Measurements from ENCODE around the gene HMGXB4. TPM values are rescaled to one million over a fixed set of nuclear protein-coding genes. Genes with fewer than 3 reads are reported as not detected.

The HMGXB4 gene
- polyA plus RNA-seq, 2 of the 4 experiments (the other 2 are of a cell fraction): 12.9 to 29.5 TPM

DNA sequence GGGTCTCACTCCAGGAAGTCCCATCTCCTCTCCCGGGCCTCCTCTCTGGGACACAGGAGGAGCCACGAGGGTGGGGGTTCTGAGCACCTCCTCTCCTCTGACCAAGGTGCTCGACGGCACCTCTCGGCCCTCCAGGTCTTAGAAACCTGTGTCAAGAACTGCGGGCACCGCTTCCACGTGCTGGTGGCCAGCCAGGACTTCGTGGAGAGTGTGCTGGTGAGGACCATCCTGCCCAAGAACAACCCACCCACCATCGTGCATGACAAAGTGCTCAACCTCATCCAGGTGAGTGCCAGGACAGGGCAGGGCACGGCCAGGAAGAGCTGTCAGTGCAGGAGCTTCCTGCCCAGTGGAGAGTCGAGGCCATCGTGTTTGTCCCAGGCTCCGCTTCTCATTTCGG is 65.6 kb downstream of the HMGXB4 start:
- ChIA-PET CTCF (interaction anchor here (0.6 kb wide), 1 partner anchor 605 kb away, joined by 3 read pairs; no protein-coding TSS in a partner anchor), POLR2A (no interaction called here)
- no peak overlapping the region for H3K4me3 ChIP-seq
- TF ChIP-seq NR3C1 (IDR thresholded peaks at IDR 0.05) (no peak), NFE2L2 (conservative IDR thresholded peaks at IDR 0.05; ENCODE audit: low read length) (no peak), POLR2AphosphoS2 (conservative IDR thresholded peaks at IDR 0.05; ENCODE audit: low read length) (no peak), TFCP2L1 (CRISPR knock-in tag; IDR thresholded peaks at IDR 0.05) (no peak)
- FAIRE-seq (no peak), ATAC-seq (no peak), DNase-seq (ENCODE audit: low read depth in 1 of 2, low spot score in 1 of 2) (no peak)
- 90% methylated on average over 8 of the region's 15 CpGs for WGBS (ENCODE audit: missing lambda C conversion rate)
- H3K4me2 ChIP-seq: no peak overlapping the region
- no peak overlapping the region for H3K27ac ChIP-seq
- no peaks in the 10 kb centered on the region for H3K4me1 ChIP-seq
- no peaks in the 10 kb centered on the region for H3K9me3 ChIP-seq

GRCh38 chr22:35323305-35323704 is 66.0 kb downstream of the HMGXB4 start:
- ChIA-PET CTCF (interaction anchor here (0.6 kb wide), 1 partner anchor 604 kb away, joined by 3 read pairs; no protein-coding TSS in a partner anchor), POLR2A (no interaction called here)
- ATAC-seq (no peak), FAIRE-seq (no peak), DNase-seq (ENCODE audit: low read depth in 1 of 2, low spot score in 1 of 2) (no peak)
- H3K4me2 ChIP-seq: no peak overlapping the region
- H3K4me3 ChIP-seq: no peak overlapping the region
- TF ChIP-seq HOXB13 (CRISPR knock-in tag; IDR thresholded peaks at IDR 0.05; ENCODE audit: low read depth) (no peak), EHMT2 (IDR thresholded peaks at IDR 0.05; ENCODE audit: low read depth) (no peak)
- WGBS (ENCODE audit: missing lambda C conversion rate): 84% methylated on average over 10 of the region's 11 CpGs
- H3K27ac ChIP-seq: no peak overlapping the region
- H3K9me3 ChIP-seq: no peaks in the 10 kb centered on the region
- no peaks in the 10 kb centered on the region for H3K4me1 ChIP-seq

DNA sequence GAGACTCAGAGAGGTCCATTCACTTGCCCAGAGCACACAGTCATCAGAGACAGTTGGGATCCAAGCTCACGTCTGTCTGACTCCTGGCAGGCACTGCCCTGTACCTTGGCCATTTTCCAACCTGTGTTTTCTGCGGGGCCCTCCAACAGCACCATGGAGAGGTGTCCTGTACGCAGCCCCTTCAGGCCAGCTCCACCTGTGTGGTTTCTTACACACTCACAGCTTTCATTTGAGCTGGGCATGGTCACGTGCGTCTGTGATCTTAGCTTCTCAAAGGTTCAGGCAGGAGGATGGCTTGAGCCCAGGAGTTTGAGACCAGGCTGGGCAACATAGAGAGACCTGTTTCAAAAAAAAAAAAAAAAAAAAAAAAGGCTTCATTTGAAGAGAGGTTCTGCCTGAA is 66.8 kb downstream of the HMGXB4 start:
- DNase-seq (ENCODE audit: low read depth in 1 of 2, low spot score in 1 of 2): no peak
- ATAC-seq: no peak
- Histone ChIP-seq H3K4me1 (no peaks in the 10 kb centered on the region), H3K27ac (no peak overlapping the region), H3K9me3 (no peaks in the 10 kb centered on the region), H3K4me2 (no peak overlapping the region), H3K4me3 (no peak overlapping the region)
- FAIRE-seq: no peak
- POLR2A ChIA-PET: interaction anchor here (0.7 kb wide), 1 partner anchor 18 kb away, joined by 4 read pairs; no protein-coding TSS in a partner anchor
- 93% methylated on average over 3 of the region's 5 CpGs for WGBS (ENCODE audit: missing lambda C conversion rate)
- TF ChIP-seq SMC3 (IDR thresholded peaks at IDR 0.05): no peak
- TF ChIP-seq RARB (CRISPR knock-in tag; IDR thresholded peaks at IDR 0.05): no peak
- no peak for TF ChIP-seq RCOR1 (IDR thresholded peaks at IDR 0.05; ENCODE audit: low read depth, low read length)
- no peak for TF ChIP-seq TFCP2L1 (CRISPR knock-in tag; IDR thresholded peaks at IDR 0.05)
- no peak for TF ChIP-seq GATA3 (IDR thresholded peaks at IDR 0.05; ENCODE audit: borderline replicate concordance)
- no peak for TF ChIP-seq TP53 (CRISPR knock-in tag; IDR thresholded peaks at IDR 0.05)
- no peak for TF ChIP-seq RAD21 (conservative IDR thresholded peaks at IDR 0.05 in 1 of 2, IDR thresholded peaks at IDR 0.05 in 1 of 2)
- no peak for TF ChIP-seq RNF2 (IDR thresholded peaks at IDR 0.05; ENCODE audit: borderline replicate concordance, low read depth)
- TF ChIP-seq NR3C1 (IDR thresholded peaks at IDR 0.05): no peak
- no peak for TF ChIP-seq MYC (IDR thresholded peaks at IDR 0.05; ENCODE audit: borderline replicate concordance, low read length)
- TF ChIP-seq, protein P1, sequence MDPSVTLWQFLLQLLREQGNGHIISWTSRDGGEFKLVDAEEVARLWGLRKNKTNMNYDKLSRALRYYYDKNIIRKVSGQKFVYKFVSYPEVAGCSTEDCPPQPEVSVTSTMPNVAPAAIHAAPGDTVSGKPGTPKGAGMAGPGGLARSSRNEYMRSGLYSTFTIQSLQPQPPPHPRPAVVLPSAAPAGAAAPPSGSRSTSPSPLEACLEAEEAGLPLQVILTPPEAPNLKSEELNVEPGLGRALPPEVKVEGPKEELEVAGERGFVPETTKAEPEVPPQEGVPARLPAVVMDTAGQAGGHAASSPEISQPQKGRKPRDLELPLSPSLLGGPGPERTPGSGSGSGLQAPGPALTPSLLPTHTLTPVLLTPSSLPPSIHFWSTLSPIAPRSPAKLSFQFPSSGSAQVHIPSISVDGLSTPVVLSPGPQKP (IDR thresholded peaks at IDR 0.05; ENCODE audit: low read depth, low read length): no peak
- CTCF ChIA-PET: interaction anchor here (0.8 kb wide), 1 partner anchor 27 kb away, joined by 4 read pairs; no protein-coding TSS in a partner anchor

DNA sequence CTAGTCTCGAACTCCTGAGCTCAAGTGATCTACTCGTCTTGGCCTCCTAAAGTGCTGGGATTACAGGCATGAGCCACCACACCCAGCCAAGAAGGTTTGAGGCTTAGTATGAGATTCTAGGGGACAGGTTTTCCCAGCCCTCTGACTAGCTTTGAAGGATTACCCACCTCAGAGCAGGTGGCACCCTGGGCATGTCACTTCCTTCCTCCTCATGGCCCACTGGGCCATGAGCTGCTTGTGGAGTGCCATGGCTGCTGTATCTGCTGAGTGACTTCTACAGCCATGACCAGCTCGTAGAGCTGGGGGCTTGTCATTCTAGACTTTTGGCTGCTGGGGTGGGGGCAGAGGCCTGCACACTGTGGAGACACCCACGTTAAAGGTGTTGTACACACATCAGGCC is 67.5 kb downstream of the HMGXB4 start:
- 90% methylated on average over 4 of the region's 4 CpGs for WGBS (ENCODE audit: missing lambda C conversion rate)
- CTCF ChIA-PET: interaction anchor here (0.8 kb wide), 1 partner anchor 26 kb away, joined by 4 read pairs; no protein-coding TSS in a partner anchor
- ATAC-seq: no peak

More for the DNA sequence above, 67.5 kb downstream of the HMGXB4 start:
- TF ChIP-seq ESRRA (IDR thresholded peaks at IDR 0.05; ENCODE audit: borderline replicate concordance, low read length) (no peak), ATOH8 (CRISPR knock-in tag; IDR thresholded peaks at IDR 0.05; ENCODE audit: low read depth) (no peak), HOXB5 (CRISPR knock-in tag; IDR thresholded peaks at IDR 0.05) (no peak), MYC (IDR thresholded peaks at IDR 0.05; ENCODE audit: borderline replicate concordance, low read length) (no peak), SREBF2 (IDR thresholded peaks at IDR 0.05) (no peak), RCOR1 (IDR thresholded peaks at IDR 0.05; ENCODE audit: low read depth, low read length) (no peak), CEBPB (IDR thresholded peaks at IDR 0.05) (no peak), HES2 (IDR thresholded peaks at IDR 0.05) (no peak), RARB (CRISPR knock-in tag; IDR thresholded peaks at IDR 0.05) (no peak), NR3C1 (IDR thresholded peaks at IDR 0.05) (no peak), FOSL2 (IDR thresholded peaks at IDR 0.05) (no peak), FOSL2 (CRISPR knock-in tag; IDR thresholded peaks at IDR 0.05) (no peak), E2F6 (IDR thresholded peaks at IDR 0.05; ENCODE audit: borderline replicate concordance, low read depth) (no peak), HDAC2 (IDR thresholded peaks at IDR 0.05) (no peak), CHD2 (IDR thresholded peaks at IDR 0.05; ENCODE audit: low read length, partially characterized antibody) (no peak)
- H3K27ac ChIP-seq: no peak overlapping the region
- POLR2A ChIA-PET: no interaction called here
- no peak for FAIRE-seq
- H3K4me3 ChIP-seq: no peak overlapping the region
- H3K4me1 ChIP-seq: no peaks in the 10 kb centered on the region
- no peak for DNase-seq (ENCODE audit: low read depth in 1 of 2, low spot score in 1 of 2)
- no peaks in the 10 kb centered on the region for H3K9me3 ChIP-seq
- H3K4me2 ChIP-seq: no peak overlapping the region

Data from A549 (cell line).